ENCODE data around the gene SLC47A1. TPM values are rescaled to one million over a fixed set of nuclear protein-coding genes. Genes with fewer than 3 reads are reported as not detected.
A peak's percentile ranks its signal among the peaks of the same experiment; 100 is the strongest.

Gene SLC47A1
- total and polyA plus RNA-seq, 2 donors (not counting 1 experiment from before 2014, with no cell fraction given): not detected

- no peak overlapping the region for H3K4me3 Mint-ChIP-seq
- Histone ChIP-seq H3K36me3 (replicated peaks in 1 of 2; ENCODE audit: control extremely low read depth in 1 of 2, control insufficient read depth in 1 of 2, extremely low read depth in 1 of 2, insufficient read depth in 2 of 2, low read length in 1 of 2) (no peaks in the 10 kb centered on the region), H3K27ac (ENCODE audit: low read length in 2 of 2) (no peak overlapping the region), H3K4me2 (replicated peaks; ENCODE audit: low read depth, low read length, poor library complexity, severe bottlenecking) (no peak overlapping the region), H3K9me3 (ENCODE audit: control extremely low read depth in 1 of 3, control insufficient read depth in 2 of 3, insufficient read depth in 1 of 3, low read length in 2 of 3) (no peaks in the 10 kb centered on the region), H4K20me1 (ENCODE audit: control insufficient read depth, insufficient read depth, low read length, poor library complexity, severe bottlenecking) (no peaks in the 10 kb centered on the region), H3K4me1 (ENCODE audit: control insufficient read depth in 2 of 2, insufficient read depth in 2 of 2, low read length in 2 of 2) (no peaks in the 10 kb centered on the region), H3K27me3 (replicated peaks in 1 of 4; ENCODE audit: control extremely low read depth in 1 of 4, control insufficient read depth in 3 of 4, insufficient read depth in 4 of 4, low read length in 3 of 4) (peaks cover 0 to 12% (median 0%) of the 10 kb centered on the region in 4 experiments), H3K4me3 (ENCODE audit: control extremely low read depth in 1 of 5, extremely low read depth in 1 of 5, insufficient read depth in 1 of 5, low read depth in 2 of 5, low read length in 4 of 5) (no peak overlapping the region), H2AFZ (ENCODE audit: insufficient read depth, low read depth, low read length, poor library complexity, severe bottlenecking) (no peak overlapping the region), H3K9ac (ENCODE audit: low read length) (no peak overlapping the region), H3K79me2 (ENCODE audit: control insufficient read depth, insufficient read depth, low read length) (no peaks in the 10 kb centered on the region)
- DNase-seq (no peak), ATAC-seq (ENCODE audit: low read depth) (no peak)
- ChIA-PET CTCF (no interaction called here), POLR2A (no interaction called here)
- H3K27me3 Mint-ChIP-seq: peaks cover 8% of the 10 kb centered on the region
- no peaks in the 10 kb centered on the region for H3K4me1 Mint-ChIP-seq
- no peaks in the 10 kb centered on the region for H3K9me3 Mint-ChIP-seq (ENCODE audit: insufficient read depth)
- no peak for TF ChIP-seq CTCF (IDR thresholded peaks at IDR 0.05)
- no peak for TF ChIP-seq EZH2 (IDR thresholded peaks at IDR 0.05; ENCODE audit: borderline replicate concordance, insufficient read depth, low read depth, low read length, poor library complexity, severe bottlenecking)
- H3K27ac Mint-ChIP-seq: peak overlapping the region; percentile 16
- 92% methylated on average over 9 of the region's 13 CpGs for WGBS (ENCODE audit: insufficient coverage)
- intact Hi-C loops (cut with micrococcal nuclease): no loop called here
These were observed 47.2 kb upstream of the SLC47A1 start for GRCh38 chr17:19486351-19487023.

GRCh38 chr17:19487024-19487600 lies 46.5 kb upstream of the SLC47A1 start:
- POLR2A ChIA-PET: no interaction called here

More at GRCh38 chr17:19487024-19487600, 46.5 kb upstream of the SLC47A1 start:
- no peaks in the 10 kb centered on the region for H3K9me3 ChIP-seq (ENCODE audit: control extremely low read depth in 1 of 3, control insufficient read depth in 2 of 3, insufficient read depth in 1 of 3, low read length in 2 of 3)
- no peak overlapping the region for H3K4me3 Mint-ChIP-seq
- H3K27me3 ChIP-seq (replicated peaks in 1 of 4; ENCODE audit: control extremely low read depth in 1 of 4, control insufficient read depth in 3 of 4, insufficient read depth in 4 of 4, low read length in 3 of 4): peaks cover 0 to 12% (median 0%) of the 10 kb centered on the region in 4 experiments
- no peak overlapping the region for H3K4me2 ChIP-seq (replicated peaks; ENCODE audit: low read depth, low read length, poor library complexity, severe bottlenecking)
- no peaks in the 10 kb centered on the region for H3K9me3 Mint-ChIP-seq (ENCODE audit: insufficient read depth)
- 95% methylated on average over 11 of the region's 12 CpGs for WGBS (ENCODE audit: insufficient coverage)
- no peaks in the 10 kb centered on the region for H3K79me2 ChIP-seq (ENCODE audit: control insufficient read depth, insufficient read depth, low read length)
- TF ChIP-seq CTCF (IDR thresholded peaks at IDR 0.05): no peak
- TF ChIP-seq EZH2 (IDR thresholded peaks at IDR 0.05; ENCODE audit: borderline replicate concordance, insufficient read depth, low read depth, low read length, poor library complexity, severe bottlenecking): no peak
- no peaks in the 10 kb centered on the region for H3K4me1 Mint-ChIP-seq
- no peak overlapping the region for H3K9ac ChIP-seq (ENCODE audit: low read length)
- ATAC-seq (ENCODE audit: low read depth) (no peak), DNase-seq (no peak)
- no peaks in the 10 kb centered on the region for H3K36me3 ChIP-seq (replicated peaks in 1 of 2; ENCODE audit: control extremely low read depth in 1 of 2, control insufficient read depth in 1 of 2, extremely low read depth in 1 of 2, insufficient read depth in 2 of 2, low read length in 1 of 2)
- H3K27ac ChIP-seq (ENCODE audit: low read length in 2 of 2): no peak overlapping the region
- intact Hi-C loops (cut with micrococcal nuclease): no loop called here
- no peaks in the 10 kb centered on the region for H3K4me1 ChIP-seq (ENCODE audit: control insufficient read depth in 2 of 2, insufficient read depth in 2 of 2, low read length in 2 of 2)
- H3K27me3 Mint-ChIP-seq: peaks cover 8% of the 10 kb centered on the region
- H3K27ac Mint-ChIP-seq: peak overlapping the region; percentile 16
- no peak overlapping the region for H2AFZ ChIP-seq (ENCODE audit: insufficient read depth, low read depth, low read length, poor library complexity, severe bottlenecking)
- no peak overlapping the region for H3K4me3 ChIP-seq (ENCODE audit: control extremely low read depth in 1 of 5, extremely low read depth in 1 of 5, insufficient read depth in 1 of 5, low read depth in 2 of 5, low read length in 4 of 5)
- CTCF ChIA-PET: interaction anchor here (1.6 kb wide), 1 partner anchor 148 kb away, joined by 4 read pairs; no protein-coding TSS in a partner anchor
- H4K20me1 ChIP-seq (ENCODE audit: control insufficient read depth, insufficient read depth, low read length, poor library complexity, severe bottlenecking): no peaks in the 10 kb centered on the region
